Neural cell (in vitro differentiated cells): ENCODE results near the gene TSC1. TPM values are rescaled to one million over a fixed set of nuclear protein-coding genes. Genes with fewer than 3 reads are reported as not detected.

Experiments used
- H2AFZ ChIP-seq: fragments of 200-600, 300-800 bp; sonication (generic), shearing (Covaris generic); 2 replicates; pipeline ENCODE4 v1.6.0; 2014; ENCODE audit warnings: low read depth, mild to moderate bottlenecking, antibody characterized with exemption, low read length, moderate library complexity
- H3F3A ChIP-seq: fragments of 200-600 bp; shearing (Covaris generic); 2 replicates; pipeline ENCODE4 v1.6.1; 2016; ENCODE audit warnings: mild to moderate bottlenecking, moderate library complexity, mixed read lengths, antibody characterized with exemption, low read length; ENCODE audit not compliant: insufficient read depth, poor library complexity, severe bottlenecking
- H3K27ac ChIP-seq: fragments of 200-600, 300-800 bp; sonication (generic), shearing (Covaris generic); 2 replicates; pipeline ENCODE4 v1.5.1; 2014; ENCODE audit warnings: mild to moderate bottlenecking, low read length, moderate library complexity
- H3K27me3 ChIP-seq: fragments of 300-800, 200-600 bp; sonication (generic), shearing (Covaris generic); 2 replicates; pipeline ENCODE4 v1.6.0; 2014; ENCODE audit warnings: mild to moderate bottlenecking, low read depth, low read length, moderate library complexity; ENCODE audit not compliant: insufficient read depth
- H3K36me3 ChIP-seq: fragments of 300-800, 200-600 bp; sonication (generic), shearing (Covaris generic); 2 replicates; pipeline ENCODE4 v1.5.1; 2014; ENCODE audit warnings: mild to moderate bottlenecking, antibody characterized with exemption, low read length, moderate library complexity; ENCODE audit not compliant: insufficient read depth
- H3K4me2 ChIP-seq: fragments of 300-800, 200-600 bp; sonication (generic), shearing (Covaris generic); 2 replicates; pipeline ENCODE4 v1.6.0; 2014; ENCODE audit warnings: mild to moderate bottlenecking, low read length
- H3K4me3 ChIP-seq: fragments of 300-800, 200-600 bp; sonication (generic), shearing (Covaris generic); 2 replicates; pipeline ENCODE4 v1.5.1; 2014; ENCODE audit warnings: mild to moderate bottlenecking, low read length, moderate library complexity
- H3K79me2 ChIP-seq: fragments of 200-600 bp; shearing (Covaris generic); replicated peaks from 2 replicates; pipeline ENCODE4 v1.6.0; 2014; ENCODE audit warnings: mild to moderate bottlenecking, low read length, moderate library complexity; ENCODE audit not compliant: insufficient read depth
- H3K9ac ChIP-seq: fragments of 300-800, 200-600 bp; sonication (generic), shearing (Covaris generic); 2 replicates; pipeline ENCODE4 v1.6.1; 2016; ENCODE audit warnings: mild to moderate bottlenecking, low read length, mixed read lengths
- H3K9me2 ChIP-seq: fragments of 200-600 bp; shearing (Covaris generic); 2 replicates; pipeline ENCODE4 v1.6.1; 2016; ENCODE audit warnings: mild to moderate bottlenecking, low read length, mixed read lengths; ENCODE audit not compliant: insufficient read depth
- H3K9me3 ChIP-seq: fragments of 200-600, 300-800 bp; sonication (generic), shearing (Covaris generic); 2 replicates; pipeline ENCODE4 v1.6.1; 2016; ENCODE audit warnings: mild to moderate bottlenecking, mixed run types, low read length, moderate library complexity, mixed read lengths
- H4K20me1 ChIP-seq: fragments of 200-600 bp; shearing (Covaris generic); 2 replicates; pipeline ENCODE4 v1.6.1; 2016; ENCODE audit warnings: mild to moderate bottlenecking, mixed run types; ENCODE audit not compliant: insufficient read depth
- EP300 ChIP-seq: fragments of 450-650 bp; conservative IDR thresholded peaks from 2 replicates; pipeline ENCODE4 v1.6.1; 2014; ENCODE audit warnings: antibody characterized with exemption, mild to moderate bottlenecking, moderate library complexity; ENCODE audit not compliant: poor library complexity, severe bottlenecking
- EZH2 ChIP-seq: fragments of 200-600, 300-800 bp; shearing (Covaris generic), sonication (generic); IDR thresholded peaks from 2 replicates; pipeline ENCODE4 v1.6.1; 2014; ENCODE audit warnings: antibody characterized with exemption, low read length, borderline replicate concordance, mild to moderate bottlenecking; ENCODE audit not compliant: insufficient read depth, poor library complexity, severe bottlenecking
- MXI1 ChIP-seq: fragments of 450-650 bp; conservative IDR thresholded peaks from 2 replicates; pipeline ENCODE4 v1.6.1; 2014; ENCODE audit warnings: antibody characterized with exemption, mild to moderate bottlenecking; ENCODE audit not compliant: poor library complexity, severe bottlenecking
- POLR2AphosphoS5 ChIP-seq: IDR thresholded peaks from 2 replicates; pipeline ENCODE4 v1.6.1; 2012
- RAD21 ChIP-seq: fragments of 450-650 bp; conservative IDR thresholded peaks from 2 replicates; pipeline ENCODE4 v1.6.1; 2014; ENCODE audit warnings: antibody characterized with exemption, mild to moderate bottlenecking, moderate library complexity
- REST ChIP-seq: IDR thresholded peaks from 2 replicates; pipeline ENCODE4 v1.6.1; 2012; ENCODE audit warnings: borderline replicate concordance
- SMC3 ChIP-seq: fragments of 450-650 bp; conservative IDR thresholded peaks from 2 replicates; pipeline ENCODE4 v1.6.1; 2014; ENCODE audit warnings: antibody characterized with exemption, mild to moderate bottlenecking, moderate library complexity; ENCODE audit not compliant: poor library complexity
- TAF1 ChIP-seq: IDR thresholded peaks from 2 replicates; pipeline ENCODE4 v1.6.1; 2012; ENCODE audit warnings: low read depth
- polyA plus RNA-seq: library from polyadenylated mRNA; depleted of rRNA; stranded (reverse); fragments of >200 nt; gene quantifications from 2 replicates; pipeline ENCODE4 v1.2.3, GENCODE V29; 2014
- TF ChIP-seq, protein P1 (sequence below): fragments of 450-650 bp; IDR thresholded peaks from 2 replicates; pipeline ENCODE4 v1.5.1; 2014; ENCODE audit warnings: antibody characterized with exemption, mild to moderate bottlenecking, moderate library complexity; ENCODE audit not compliant: poor library complexity, severe bottlenecking

The TSC1 gene
- polyA plus RNA-seq, 1 donor from 2014 or later = 47.1 TPM

GRCh38 chr9:132877824-132878694 lies 66.4 kb downstream of the TSC1 start, which contains the start of gene AK8:
Gene AK8, minus strand, starts transcription at chr9:132878284. Its CDS starts 29 bp downstream, at chr9:132878255.
- peak within 1 kb of the TSS; percentile 47 for H3K27ac ChIP-seq
- H3K4me2 ChIP-seq = peak within 1 kb of the TSS; percentile 51
- H3K27me3 ChIP-seq = no peaks in the 10 kb centered on the region
- H2AFZ ChIP-seq = peak within 1 kb of the TSS; percentile 100
- H3K9me2 ChIP-seq = no peaks in the 10 kb centered on the region
- no peaks in the 10 kb centered on the region for H3K9me3 ChIP-seq
- peak within 1 kb of the TSS; percentile 94 for H3K4me3 ChIP-seq
- peak; percentile 91 for TF ChIP-seq MXI1
- TF ChIP-seq REST = peak; percentile 49
- TF ChIP-seq RAD21 = peak; percentile 22
- peak; percentile 53 for TF ChIP-seq TAF1
- peak; percentile 73 for TF ChIP-seq EP300
- TF ChIP-seq POLR2AphosphoS5 = peak; percentile 75
- TF ChIP-seq, protein P1, sequence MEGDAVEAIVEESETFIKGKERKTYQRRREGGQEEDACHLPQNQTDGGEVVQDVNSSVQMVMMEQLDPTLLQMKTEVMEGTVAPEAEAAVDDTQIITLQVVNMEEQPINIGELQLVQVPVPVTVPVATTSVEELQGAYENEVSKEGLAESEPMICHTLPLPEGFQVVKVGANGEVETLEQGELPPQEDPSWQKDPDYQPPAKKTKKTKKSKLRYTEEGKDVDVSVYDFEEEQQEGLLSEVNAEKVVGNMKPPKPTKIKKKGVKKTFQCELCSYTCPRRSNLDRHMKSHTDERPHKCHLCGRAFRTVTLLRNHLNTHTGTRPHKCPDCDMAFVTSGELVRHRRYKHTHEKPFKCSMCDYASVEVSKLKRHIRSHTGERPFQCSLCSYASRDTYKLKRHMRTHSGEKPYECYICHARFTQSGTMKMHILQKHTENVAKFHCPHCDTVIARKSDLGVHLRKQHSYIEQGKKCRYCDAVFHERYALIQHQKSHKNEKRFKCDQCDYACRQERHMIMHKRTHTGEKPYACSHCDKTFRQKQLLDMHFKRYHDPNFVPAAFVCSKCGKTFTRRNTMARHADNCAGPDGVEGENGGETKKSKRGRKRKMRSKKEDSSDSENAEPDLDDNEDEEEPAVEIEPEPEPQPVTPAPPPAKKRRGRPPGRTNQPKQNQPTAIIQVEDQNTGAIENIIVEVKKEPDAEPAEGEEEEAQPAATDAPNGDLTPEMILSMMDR = no peak
- TF ChIP-seq SMC3 = no peak
- no peak for TF ChIP-seq EZH2
- H3F3A ChIP-seq = no peaks in the 10 kb centered on the region
- H3K36me3 ChIP-seq = no peaks in the 10 kb centered on the region
- H3K9ac ChIP-seq = peak within 1 kb of the TSS; percentile 89
- no peaks in the 10 kb centered on the region for H3K79me2 ChIP-seq
- no peaks in the 10 kb centered on the region for H4K20me1 ChIP-seq

GRCh38 chr9:132877458-132877823 lies 67.0 kb downstream of the TSC1 start:
- Histone ChIP-seq H3K27ac (no peak overlapping the region), H3K4me3 (peak overlapping the region; percentile 94), H3K4me2 (no peak overlapping the region), H3K27me3 (no peaks in the 10 kb centered on the region), H3K9me2 (no peaks in the 10 kb centered on the region), H2AFZ (peak overlapping the region; percentile 19), H3K9ac (peak overlapping the region; percentile 89), H3F3A (no peaks in the 10 kb centered on the region), H3K36me3 (no peaks in the 10 kb centered on the region), H3K9me3 (no peaks in the 10 kb centered on the region), H4K20me1 (no peaks in the 10 kb centered on the region), H3K79me2 (no peaks in the 10 kb centered on the region)
- no peak for TF ChIP-seq MXI1
- no peak for TF ChIP-seq REST
- no peak for TF ChIP-seq EP300
- no peak for TF ChIP-seq SMC3
- TF ChIP-seq, protein P1 = no peak
- TF ChIP-seq EZH2 = no peak
- TF ChIP-seq RAD21 = no peak
- TF ChIP-seq POLR2AphosphoS5 = no peak
- no peak for TF ChIP-seq TAF1
